HG03175 (cell line): ENCODE results near the gene PTPRB.
"Not testable (repeated sequence)": the region's sequence is repeated elsewhere in the genome, so short reads cannot be mapped to it uniquely, and the experiment has no call there.

Source experiments
- ATAC-seq: cut with Tn5 transposase; IDR thresholded peaks from one replicate; pipeline ENCODE4 v1.9.1; 2021; ENCODE audit warnings: mild to moderate bottlenecking, moderate library complexity; ENCODE audit not compliant: unreplicated experiment

The PTPRB gene

GRCh38 chr12:70549340-70550179, 87.7 kb downstream of the PTPRB start:
- no peak for ATAC-seq

GRCh38 chr12:70543444-70543843, 93.8 kb downstream of the PTPRB start:
- ATAC-seq, result no peak

- no peak for ATAC-seq
These were observed 96.2 kb downstream of the PTPRB start for GRCh38 chr12:70540996-70541395.

- no peak for ATAC-seq
These were observed 100.6 kb downstream of the PTPRB start for GRCh38 chr12:70536650-70537049.

GRCh38 chr12:70535896-70536374, 101.3 kb downstream of the PTPRB start:
- ATAC-seq, result no peak

- no peak for ATAC-seq
These were observed 102.8 kb downstream of the PTPRB start for GRCh38 chr12:70534466-70534865.

- no peak for ATAC-seq
These were observed 107.6 kb downstream of the PTPRB start for GRCh38 chr12:70529647-70530046.

- no peak for ATAC-seq
These were observed 116.4 kb downstream of the PTPRB start for GRCh38 chr12:70520847-70521246.

GRCh38 chr12:70513426-70513825, 123.8 kb downstream of the PTPRB start:
- no peak for ATAC-seq

GRCh38 chr12:70508178-70508577, 129.1 kb downstream of the PTPRB start:
- peak; percentile 90 for ATAC-seq

GRCh38 chr12:70507442-70507841, 129.8 kb downstream of the PTPRB start:
- no peak for ATAC-seq

GRCh38 chr12:70497508-70497907, 139.7 kb downstream of the PTPRB start:
- no peak for ATAC-seq

- ATAC-seq, result not testable (repeated sequence)
These were observed 144.3 kb downstream of the PTPRB start for GRCh38 chr12:70492904-70493303.

- not testable (repeated sequence) for ATAC-seq
These were observed 146.3 kb downstream of the PTPRB start for GRCh38 chr12:70490928-70491327.

GRCh38 chr12:70487440-70487839, 149.8 kb downstream of the PTPRB start:
- ATAC-seq, result peak; percentile 60

- no peak for ATAC-seq
These were observed 150.6 kb downstream of the PTPRB start for GRCh38 chr12:70486588-70486987.

- ATAC-seq, result no peak
These were observed 151.5 kb downstream of the PTPRB start for GRCh38 chr12:70485704-70486103.

- ATAC-seq, result no peak
These were observed 152.8 kb downstream of the PTPRB start for GRCh38 chr12:70484464-70484863.

- ATAC-seq, result no peak
These were observed 154.5 kb downstream of the PTPRB start for GRCh38 chr12:70482764-70483163.

- ATAC-seq, result no peak
These were observed 167.9 kb downstream of the PTPRB start for GRCh38 chr12:70469221-70469820.

- ATAC-seq, result no peak
These were observed 168.5 kb downstream of the PTPRB start for GRCh38 chr12:70468741-70469140.
